GM21786 (cell line): ENCODE results near the gene MTA3.

Source experiments
- ATAC-seq: cut with Tn5 transposase; IDR thresholded peaks from one replicate; pipeline ENCODE4 v1.9.1; 2021; ENCODE audit not compliant: unreplicated experiment

MTA3 gene

GRCh38 chr2:42784204-42784880 lies 215.9 kb downstream of the MTA3 start:
- ATAC-seq = no peak

- no peak for ATAC-seq
Observed at GRCh38 chr2:42786561-42787345, 218.3 kb downstream of the MTA3 start.

GRCh38 chr2:42787424-42787787 lies 219.0 kb downstream of the MTA3 start:
- no peak for ATAC-seq

- no peak for ATAC-seq
Observed at GRCh38 chr2:42787788-42788477, 219.5 kb downstream of the MTA3 start.

- ATAC-seq = no peak
Observed at GRCh38 chr2:42788478-42788793, 220.0 kb downstream of the MTA3 start.

- no peak for ATAC-seq
Observed at GRCh38 chr2:42788882-42789281, 220.4 kb downstream of the MTA3 start.

GRCh38 chr2:42789751-42790150 lies 221.3 kb downstream of the MTA3 start:
- ATAC-seq = no peak

- ATAC-seq = no peak
Observed at GRCh38 chr2:42791606-42792005, 223.2 kb downstream of the MTA3 start.

- ATAC-seq = peak; percentile 23
Observed at GRCh38 chr2:42792087-42792582, 223.7 kb downstream of the MTA3 start.

- ATAC-seq = peak; percentile 25
Observed at GRCh38 chr2:42792583-42793333, 224.3 kb downstream of the MTA3 start, which contains the start of gene HAAO. Gene HAAO (minus strand): TSS chr2:42792583. CDS start chr2:42792536, 47 bp downstream.

- ATAC-seq = no peak
Observed at GRCh38 chr2:42793334-42794270, 225.2 kb downstream of the MTA3 start.

- ATAC-seq = no peak
Observed at GRCh38 chr2:42794271-42795046, 226.0 kb downstream of the MTA3 start.

GRCh38 chr2:42795275-42795674 lies 226.8 kb downstream of the MTA3 start:
- no peak for ATAC-seq

- ATAC-seq = peak; percentile 31
Observed at GRCh38 chr2:42795841-42796301, 227.4 kb downstream of the MTA3 start.

GRCh38 chr2:42796427-42797248 lies 228.2 kb downstream of the MTA3 start:
- peak; percentile 36 for ATAC-seq

GRCh38 chr2:42797281-42797680 lies 228.8 kb downstream of the MTA3 start:
- no peak for ATAC-seq

- no peak for ATAC-seq
Observed at GRCh38 chr2:42799881-42800280, 231.4 kb downstream of the MTA3 start.

GRCh38 chr2:42800461-42800962 lies 232.1 kb downstream of the MTA3 start:
- ATAC-seq = no peak
